A673 (cell line): ENCODE measurements around the gene HSPB6. TPM values are rescaled to one million over a fixed set of nuclear protein-coding genes. Genes with fewer than 3 reads are reported as not detected.
"Not testable (repeated sequence)": the region's sequence is repeated elsewhere in the genome, so short reads cannot be mapped to it uniquely, and the experiment has no call there.

Experiments
- BruUV-seq: library from RNA; stranded (reverse); fragments of 400-500 nt; replicated peaks from 2 replicates; lab custom pipeline; 2021; lab: Mats Ljungman, UMichigan
- CTCF ChIA-PET: fragments of 300-600 bp; sonication (Branson Sonifier 250); formaldehyde crosslinking; loops from one replicate; lab custom pipeline; 2022; ENCODE audit warnings: antibody characterized with exemption; lab: Charles Lee
- POLR2A ChIA-PET: fragments of 300-600 bp; sonication (Branson Sonifier 250); formaldehyde crosslinking; loops from one replicate; lab custom pipeline; 2022; ENCODE audit warnings: antibody characterized with exemption; ENCODE audit not compliant: low non-redundant PET; lab: Charles Lee
- DNase-seq: peaks from one replicate; pipeline ENCODE4 v3.0.0-alpha.2; 2015; ENCODE audit warnings: low spot score
- H3K27ac ChIP-seq: fragments of 200-600 bp; sonication (generic); 2 replicates; pipeline ENCODE4 v1.5.1; 2016; ENCODE audit warnings: mixed run types, low read depth, mild to moderate bottlenecking, mixed read lengths, antibody characterized with exemption, low read length; ENCODE audit not compliant: poor library complexity, severe bottlenecking
- H3K27me3 ChIP-seq: fragments of 200-600 bp; sonication (generic); replicated peaks from 2 replicates; pipeline ENCODE4 v1.6.1; 2017; ENCODE audit warnings: mixed run types, low read depth, mild to moderate bottlenecking, mixed read lengths, antibody characterized with exemption, low read length; ENCODE audit not compliant: insufficient read depth, poor library complexity
- H3K36me3 ChIP-seq: fragments of 200-600 bp; sonication (generic); 2 replicates; pipeline ENCODE4 v1.6.1; 2016; ENCODE audit warnings: mixed run types, mild to moderate bottlenecking, mixed read lengths, antibody characterized with exemption, low read length; ENCODE audit not compliant: insufficient read depth, poor library complexity, severe bottlenecking
- H3K4me1 ChIP-seq: fragments of 200-600 bp; sonication (generic); 2 replicates; pipeline ENCODE4 v1.6.1; 2017; ENCODE audit warnings: mixed run types, mild to moderate bottlenecking, mixed read lengths, antibody characterized with exemption, low read length; ENCODE audit not compliant: insufficient read depth, poor library complexity, severe bottlenecking
- H3K4me3 ChIP-seq: fragments of 200-600 bp; sonication (generic); 2 replicates; pipeline ENCODE4 v1.5.1; 2016; ENCODE audit warnings: low read depth, mixed run types, mild to moderate bottlenecking, mixed read lengths, low read length; ENCODE audit not compliant: poor library complexity, severe bottlenecking
- H3K9me3 ChIP-seq: fragments of 200-600 bp; sonication (generic); 2 replicates; pipeline ENCODE4 v1.6.1; 2016; ENCODE audit warnings: mixed run types, low read depth, mild to moderate bottlenecking, mixed read lengths, antibody characterized with exemption, low read length; ENCODE audit not compliant: poor library complexity, severe bottlenecking
- EZH2 ChIP-seq: fragments of 200-600 bp; sonication (generic); IDR thresholded peaks from 2 replicates; pipeline ENCODE4 v1.6.1; 2017; ENCODE audit warnings: borderline replicate concordance, low read depth, mild to moderate bottlenecking, mixed read lengths, antibody characterized with exemption, low read length; ENCODE audit not compliant: poor library complexity, severe bottlenecking
- intact Hi-C: fragments of 100-400 bp; cut with micrococcal nuclease; formaldehyde crosslinking; loops from one replicate; pipeline ENCODE4 v1.10.0; 2022; ENCODE audit not compliant: unreplicated experiment
- total RNA-seq: library from RNA; stranded (reverse); gene quantifications from 2 replicates; pipeline ENCODE4 v1.2.3, GENCODE V29; 2021
- TF ChIP-seq, protein P1 (sequence below): fragments of 300-800, 200-600 bp; sonication (generic); conservative IDR thresholded peaks from 2 replicates; pipeline ENCODE4 v1.5.1; 2017; ENCODE audit warnings: low read depth, mild to moderate bottlenecking, antibody characterized with exemption, low read length, moderate library complexity, mixed read lengths

The HSPB6 gene
- total RNA-seq, 1 experiment from 2014 or later, result not detected

DNA sequence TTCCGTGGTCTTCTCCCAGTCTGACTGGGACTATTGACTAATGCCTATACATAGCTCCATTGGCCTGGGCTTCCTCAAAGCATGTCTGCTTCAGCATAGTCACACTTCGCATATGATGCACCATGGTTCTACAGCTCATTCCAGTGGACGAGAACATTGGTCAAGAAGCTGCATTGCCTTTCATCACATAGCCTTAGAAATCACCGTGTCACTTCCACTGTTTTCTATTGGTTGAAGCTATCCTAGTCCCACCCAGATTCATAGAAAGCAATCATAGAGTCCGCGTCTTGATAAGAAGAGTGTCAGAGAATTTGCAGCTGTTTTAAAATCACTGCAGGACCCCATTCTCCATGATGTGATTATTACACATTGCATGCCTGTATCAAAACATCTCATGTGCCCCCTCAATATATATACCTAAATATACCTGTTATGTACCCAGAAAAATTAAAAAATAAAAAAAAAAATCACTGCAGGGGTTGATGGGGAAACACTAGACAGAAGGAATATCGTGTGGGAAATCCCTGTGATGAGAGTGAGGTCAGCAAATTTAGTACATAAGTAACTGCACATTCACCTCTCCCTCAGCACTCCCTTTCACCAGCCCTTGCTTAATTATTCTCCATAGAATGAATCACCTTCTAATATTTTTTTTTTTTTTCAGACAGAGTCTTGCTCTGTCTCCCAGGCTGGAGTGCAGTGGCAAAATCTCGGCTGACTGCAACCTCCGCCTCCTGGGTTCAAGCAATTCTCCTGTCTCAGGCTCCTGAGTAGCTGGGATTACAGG is 16.4 kb upstream of the HSPB6 start:
- Histone ChIP-seq H3K36me3 (peaks cover 6% of the 10 kb centered on the region), H3K9me3 (no peaks in the 10 kb centered on the region), H3K4me3 (no peak overlapping the region), H3K27me3 (no peaks in the 10 kb centered on the region), H3K27ac (no peak overlapping the region), H3K4me1 (peaks cover 13% of the 10 kb centered on the region)
- POLR2A ChIA-PET, result interaction anchor here (0.6 kb wide), 2 partner anchors 47 to 223 kb away, joined by 4 to 5 read pairs; no protein-coding TSS in a partner anchor
- CTCF ChIA-PET, result interaction anchor here (0.7 kb wide), 1 partner anchor 13 kb away, joined by 3 read pairs; no protein-coding TSS in a partner anchor
- no TSS peak for BruUV-seq
- intact Hi-C loops, result no loop called here
- no peak for DNase-seq
- TF ChIP-seq, protein P1, sequence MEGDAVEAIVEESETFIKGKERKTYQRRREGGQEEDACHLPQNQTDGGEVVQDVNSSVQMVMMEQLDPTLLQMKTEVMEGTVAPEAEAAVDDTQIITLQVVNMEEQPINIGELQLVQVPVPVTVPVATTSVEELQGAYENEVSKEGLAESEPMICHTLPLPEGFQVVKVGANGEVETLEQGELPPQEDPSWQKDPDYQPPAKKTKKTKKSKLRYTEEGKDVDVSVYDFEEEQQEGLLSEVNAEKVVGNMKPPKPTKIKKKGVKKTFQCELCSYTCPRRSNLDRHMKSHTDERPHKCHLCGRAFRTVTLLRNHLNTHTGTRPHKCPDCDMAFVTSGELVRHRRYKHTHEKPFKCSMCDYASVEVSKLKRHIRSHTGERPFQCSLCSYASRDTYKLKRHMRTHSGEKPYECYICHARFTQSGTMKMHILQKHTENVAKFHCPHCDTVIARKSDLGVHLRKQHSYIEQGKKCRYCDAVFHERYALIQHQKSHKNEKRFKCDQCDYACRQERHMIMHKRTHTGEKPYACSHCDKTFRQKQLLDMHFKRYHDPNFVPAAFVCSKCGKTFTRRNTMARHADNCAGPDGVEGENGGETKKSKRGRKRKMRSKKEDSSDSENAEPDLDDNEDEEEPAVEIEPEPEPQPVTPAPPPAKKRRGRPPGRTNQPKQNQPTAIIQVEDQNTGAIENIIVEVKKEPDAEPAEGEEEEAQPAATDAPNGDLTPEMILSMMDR, result no peak
- no peak for TF ChIP-seq EZH2

DNA sequence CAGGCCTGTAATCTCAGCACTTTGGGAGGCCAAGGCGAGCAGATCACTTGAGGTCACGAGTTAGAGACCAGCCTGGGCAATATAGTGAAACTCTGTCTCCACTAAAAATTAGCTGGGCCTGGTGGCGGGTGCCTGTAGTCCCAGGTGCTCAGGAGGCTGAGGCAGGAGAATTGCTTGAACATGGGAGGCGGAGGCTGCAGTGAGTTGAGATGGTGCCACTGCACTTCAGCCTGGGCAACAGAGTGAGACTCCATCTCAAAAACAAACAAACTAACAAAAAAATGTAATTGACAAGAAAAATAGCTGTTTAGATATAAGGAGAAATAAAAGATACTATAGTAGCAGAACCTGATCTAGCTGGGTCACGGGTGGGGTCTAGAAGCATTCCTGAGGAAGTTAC is 15.5 kb upstream of the HSPB6 start:
- CTCF ChIA-PET, result not testable (repeated sequence)

DNA sequence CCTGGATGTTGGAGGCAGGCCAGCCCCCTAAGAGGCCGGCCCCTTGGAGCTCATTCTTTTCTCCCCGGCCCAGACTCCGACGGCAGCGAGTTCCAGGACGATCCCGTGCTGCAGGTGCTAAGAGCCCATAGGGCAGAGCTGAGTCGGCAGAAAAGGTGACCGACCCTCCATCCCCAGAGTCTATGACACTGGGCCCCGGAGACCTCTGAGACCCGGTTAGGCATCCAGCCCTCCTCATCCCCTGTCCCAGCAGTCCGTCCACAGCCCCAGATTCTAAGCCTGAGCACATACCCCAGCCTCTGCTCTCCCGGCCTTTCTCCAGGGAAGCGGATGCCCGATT is 11.2 kb upstream of the HSPB6 start:
- CTCF ChIA-PET, result no interaction called here
- Histone ChIP-seq H3K4me3 (no peak overlapping the region), H3K9me3 (no peaks in the 10 kb centered on the region), H3K27ac (no peak overlapping the region), H3K4me1 (no peaks in the 10 kb centered on the region), H3K27me3 (no peaks in the 10 kb centered on the region), H3K36me3 (peaks cover 14% of the 10 kb centered on the region)
- BruUV-seq, result no TSS peak
- intact Hi-C loops, result no loop called here
- POLR2A ChIA-PET, result no interaction called here
- DNase-seq, result no peak
- TF ChIP-seq, protein P1, result no peak
- TF ChIP-seq EZH2, result no peak

More for the DNA sequence above, 15.5 kb upstream of the HSPB6 start:
- DNase-seq, intact Hi-C loops, H3K27ac ChIP-seq, BruUV-seq, H3K9me3 ChIP-seq, H3K4me3 ChIP-seq, H3K36me3 ChIP-seq, H3K27me3 ChIP-seq, POLR2A ChIA-PET: not testable (repeated sequence)
- H3K4me1 ChIP-seq, result peaks cover 13% of the 10 kb centered on the region
